ENCODE data around the gene FCSK. TPM values are rescaled to one million over a fixed set of nuclear protein-coding genes. Genes with fewer than 3 reads are reported as not detected.
A peak's percentile ranks its signal among the peaks of the same experiment; 100 is the strongest.

Gene FCSK
- total and polyA plus RNA-seq, 2 of the 13 experiments (the other 11 are each of a cell fraction or from before 2014, with no cell fraction given) = 9.1 to 19.2 TPM

DNA sequence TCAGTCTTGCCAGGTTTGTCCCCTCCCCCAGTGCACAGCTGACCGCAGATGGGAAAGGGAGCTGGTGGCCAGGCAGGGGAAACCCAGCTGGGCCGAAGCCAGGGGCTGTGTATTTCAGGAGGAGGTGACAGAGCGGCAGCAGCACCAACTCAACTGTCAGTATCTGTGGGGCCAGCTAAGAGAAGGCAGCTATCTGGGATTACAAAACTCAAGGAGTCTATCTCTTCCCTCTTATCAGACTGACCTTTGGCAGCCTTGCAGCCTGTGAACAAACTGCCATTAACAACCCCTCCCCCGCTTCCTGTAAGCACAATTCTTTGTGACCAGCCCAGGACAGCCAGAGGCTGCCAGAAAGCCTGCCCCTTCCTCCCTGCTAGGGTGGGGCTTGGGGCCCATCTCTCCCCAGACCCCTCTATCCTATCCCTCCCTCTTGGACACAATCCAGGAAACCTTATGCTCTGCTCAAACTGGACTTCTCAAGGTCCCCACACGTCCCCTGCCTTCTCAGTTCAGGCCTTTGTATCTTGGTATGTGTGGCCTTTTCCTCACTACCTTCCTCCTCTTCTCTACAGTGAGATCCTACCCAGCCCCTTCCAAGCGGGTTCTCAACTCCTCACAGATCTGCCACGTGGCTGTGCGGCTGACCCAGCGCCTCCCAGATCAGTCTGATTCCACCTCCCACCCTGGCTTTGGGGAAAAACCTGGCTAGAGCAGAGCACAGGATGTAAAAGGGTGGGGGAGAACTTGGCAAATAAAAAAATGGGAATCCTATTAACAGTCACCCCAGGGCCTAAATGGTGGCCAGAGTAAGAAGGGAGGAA lies 26.0 kb upstream of the FCSK start (continued):
- peak; percentile 97 for TF ChIP-seq MEIS2 (CRISPR knock-in tag; IDR thresholded peaks at IDR 0.05)
- peak; percentile 97 for TF ChIP-seq ZNF556 (CRISPR knock-in tag; IDR thresholded peaks at IDR 0.05; ENCODE audit: borderline replicate concordance)
- TF ChIP-seq ZNF121 (CRISPR knock-in tag; IDR thresholded peaks at IDR 0.05) = peak; percentile 93
- TF ChIP-seq, protein P1, sequence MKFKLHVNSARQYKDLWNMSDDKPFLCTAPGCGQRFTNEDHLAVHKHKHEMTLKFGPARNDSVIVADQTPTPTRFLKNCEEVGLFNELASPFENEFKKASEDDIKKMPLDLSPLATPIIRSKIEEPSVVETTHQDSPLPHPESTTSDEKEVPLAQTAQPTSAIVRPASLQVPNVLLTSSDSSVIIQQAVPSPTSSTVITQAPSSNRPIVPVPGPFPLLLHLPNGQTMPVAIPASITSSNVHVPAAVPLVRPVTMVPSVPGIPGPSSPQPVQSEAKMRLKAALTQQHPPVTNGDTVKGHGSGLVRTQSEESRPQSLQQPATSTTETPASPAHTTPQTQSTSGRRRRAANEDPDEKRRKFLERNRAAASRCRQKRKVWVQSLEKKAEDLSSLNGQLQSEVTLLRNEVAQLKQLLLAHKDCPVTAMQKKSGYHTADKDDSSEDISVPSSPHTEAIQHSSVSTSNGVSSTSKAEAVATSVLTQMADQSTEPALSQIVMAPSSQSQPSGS (CRISPR knock-in tag; IDR thresholded peaks at IDR 0.05) = peak; percentile 93
- TF ChIP-seq ZBTB21 (CRISPR knock-in tag; IDR thresholded peaks at IDR 0.05) = peak; percentile 26; the same call in 1 of the 2 replicates
- TF ChIP-seq ERF (CRISPR knock-in tag; IDR thresholded peaks at IDR 0.05) = peak; percentile 88
- TF ChIP-seq, protein P2, sequence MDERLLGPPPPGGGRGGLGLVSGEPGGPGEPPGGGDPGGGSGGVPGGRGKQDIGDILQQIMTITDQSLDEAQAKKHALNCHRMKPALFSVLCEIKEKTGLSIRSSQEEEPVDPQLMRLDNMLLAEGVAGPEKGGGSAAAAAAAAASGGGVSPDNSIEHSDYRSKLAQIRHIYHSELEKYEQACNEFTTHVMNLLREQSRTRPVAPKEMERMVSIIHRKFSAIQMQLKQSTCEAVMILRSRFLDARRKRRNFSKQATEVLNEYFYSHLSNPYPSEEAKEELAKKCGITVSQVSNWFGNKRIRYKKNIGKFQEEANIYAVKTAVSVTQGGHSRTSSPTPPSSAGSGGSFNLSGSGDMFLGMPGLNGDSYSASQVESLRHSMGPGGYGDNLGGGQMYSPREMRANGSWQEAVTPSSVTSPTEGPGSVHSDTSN (CRISPR knock-in tag; IDR thresholded peaks at IDR 0.05) = no peak
- TF ChIP-seq ZFP1 (CRISPR knock-in tag; IDR thresholded peaks at IDR 0.05) = peak; percentile 94
- TF ChIP-seq IKZF4 (CRISPR knock-in tag; IDR thresholded peaks at IDR 0.05; ENCODE audit: borderline replicate concordance, low read depth, not compliant biosample characterization) = no peak
- peak; percentile 89 for TF ChIP-seq NFIC (IDR thresholded peaks at IDR 0.05; ENCODE audit: low read length)
- TF ChIP-seq ATRX (CRISPR knock-in tag; IDR thresholded peaks at IDR 0.05; ENCODE audit: borderline replicate concordance) = no peak
- TF ChIP-seq, protein P3, sequence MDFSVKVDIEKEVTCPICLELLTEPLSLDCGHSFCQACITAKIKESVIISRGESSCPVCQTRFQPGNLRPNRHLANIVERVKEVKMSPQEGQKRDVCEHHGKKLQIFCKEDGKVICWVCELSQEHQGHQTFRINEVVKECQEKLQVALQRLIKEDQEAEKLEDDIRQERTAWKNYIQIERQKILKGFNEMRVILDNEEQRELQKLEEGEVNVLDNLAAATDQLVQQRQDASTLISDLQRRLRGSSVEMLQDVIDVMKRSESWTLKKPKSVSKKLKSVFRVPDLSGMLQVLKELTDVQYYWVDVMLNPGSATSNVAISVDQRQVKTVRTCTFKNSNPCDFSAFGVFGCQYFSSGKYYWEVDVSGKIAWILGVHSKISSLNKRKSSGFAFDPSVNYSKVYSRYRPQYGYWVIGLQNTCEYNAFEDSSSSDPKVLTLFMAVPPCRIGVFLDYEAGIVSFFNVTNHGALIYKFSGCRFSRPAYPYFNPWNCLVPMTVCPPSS (IDR thresholded peaks at IDR 0.05) = no peak
- TF ChIP-seq PHB2 (IDR thresholded peaks at IDR 0.05; ENCODE audit: partially characterized antibody) = no peak
- TF ChIP-seq, protein P4, sequence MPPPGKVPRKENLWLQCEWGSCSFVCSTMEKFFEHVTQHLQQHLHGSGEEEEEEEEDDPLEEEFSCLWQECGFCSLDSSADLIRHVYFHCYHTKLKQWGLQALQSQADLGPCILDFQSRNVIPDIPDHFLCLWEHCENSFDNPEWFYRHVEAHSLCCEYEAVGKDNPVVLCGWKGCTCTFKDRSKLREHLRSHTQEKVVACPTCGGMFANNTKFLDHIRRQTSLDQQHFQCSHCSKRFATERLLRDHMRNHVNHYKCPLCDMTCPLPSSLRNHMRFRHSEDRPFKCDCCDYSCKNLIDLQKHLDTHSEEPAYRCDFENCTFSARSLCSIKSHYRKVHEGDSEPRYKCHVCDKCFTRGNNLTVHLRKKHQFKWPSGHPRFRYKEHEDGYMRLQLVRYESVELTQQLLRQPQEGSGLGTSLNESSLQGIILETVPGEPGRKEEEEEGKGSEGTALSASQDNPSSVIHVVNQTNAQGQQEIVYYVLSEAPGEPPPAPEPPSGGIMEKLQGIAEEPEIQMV (CRISPR knock-in tag; IDR thresholded peaks at IDR 0.05; ENCODE audit: low read depth) = peak; percentile 81
- TF ChIP-seq, protein P5, sequence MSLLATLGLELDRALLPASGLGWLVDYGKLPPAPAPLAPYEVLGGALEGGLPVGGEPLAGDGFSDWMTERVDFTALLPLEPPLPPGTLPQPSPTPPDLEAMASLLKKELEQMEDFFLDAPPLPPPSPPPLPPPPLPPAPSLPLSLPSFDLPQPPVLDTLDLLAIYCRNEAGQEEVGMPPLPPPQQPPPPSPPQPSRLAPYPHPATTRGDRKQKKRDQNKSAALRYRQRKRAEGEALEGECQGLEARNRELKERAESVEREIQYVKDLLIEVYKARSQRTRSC (CRISPR knock-in tag; IDR thresholded peaks at IDR 0.05; ENCODE audit: low read depth) = no peak
- no peak for TF ChIP-seq TBL1XR1 (IDR thresholded peaks at IDR 0.05; ENCODE audit: borderline replicate concordance, low read length, partially characterized antibody)
- no peak; the same call in 1 of the 2 replicates for TF ChIP-seq CHD2 (IDR thresholded peaks at IDR 0.05; ENCODE audit: low read depth, low read length)
- TF ChIP-seq, protein P6, sequence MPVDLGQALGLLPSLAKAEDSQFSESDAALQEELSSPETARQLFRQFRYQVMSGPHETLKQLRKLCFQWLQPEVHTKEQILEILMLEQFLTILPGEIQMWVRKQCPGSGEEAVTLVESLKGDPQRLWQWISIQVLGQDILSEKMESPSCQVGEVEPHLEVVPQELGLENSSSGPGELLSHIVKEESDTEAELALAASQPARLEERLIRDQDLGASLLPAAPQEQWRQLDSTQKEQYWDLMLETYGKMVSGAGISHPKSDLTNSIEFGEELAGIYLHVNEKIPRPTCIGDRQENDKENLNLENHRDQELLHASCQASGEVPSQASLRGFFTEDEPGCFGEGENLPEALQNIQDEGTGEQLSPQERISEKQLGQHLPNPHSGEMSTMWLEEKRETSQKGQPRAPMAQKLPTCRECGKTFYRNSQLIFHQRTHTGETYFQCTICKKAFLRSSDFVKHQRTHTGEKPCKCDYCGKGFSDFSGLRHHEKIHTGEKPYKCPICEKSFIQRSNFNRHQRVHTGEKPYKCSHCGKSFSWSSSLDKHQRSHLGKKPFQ (CRISPR knock-in tag; IDR thresholded peaks at IDR 0.05; ENCODE audit: insufficient replicate concordance) = no peak
- peak; percentile 86 for TF ChIP-seq DPF2 (CRISPR knock-in tag; IDR thresholded peaks at IDR 0.05; ENCODE audit: borderline replicate concordance, low read depth)
- peak; percentile 71 for TF ChIP-seq SIX4 (CRISPR knock-in tag; IDR thresholded peaks at IDR 0.05)
- no peak for TF ChIP-seq ZNF720 (CRISPR knock-in tag; IDR thresholded peaks at IDR 0.05)
- TF ChIP-seq NFE2 (CRISPR knock-in tag; IDR thresholded peaks at IDR 0.05) = no peak
- no peak for TF ChIP-seq SETDB1 (CRISPR knock-in tag; IDR thresholded peaks at IDR 0.05; ENCODE audit: borderline replicate concordance)

All from HepG2 (cell line).